Stimulated activated CD4-positive, alpha-beta T cell treated with anti-CD3 and anti-CD28 coated beads, Interleukin-4, amount 100 ng/mL, for 48 hours (primary cell): ENCODE data around the gene HOXC12.
A peak's percentile ranks its signal among the peaks of the same experiment; 100 is the strongest.

ENCODE experiments used
- DNase-seq, 2 donors: peaks; one replicate each; pipeline ENCODE4 v3.0.0-alpha.2; 2020; ENCODE audit warnings: low read depth in 2 of 2

Gene HOXC12, protein sequence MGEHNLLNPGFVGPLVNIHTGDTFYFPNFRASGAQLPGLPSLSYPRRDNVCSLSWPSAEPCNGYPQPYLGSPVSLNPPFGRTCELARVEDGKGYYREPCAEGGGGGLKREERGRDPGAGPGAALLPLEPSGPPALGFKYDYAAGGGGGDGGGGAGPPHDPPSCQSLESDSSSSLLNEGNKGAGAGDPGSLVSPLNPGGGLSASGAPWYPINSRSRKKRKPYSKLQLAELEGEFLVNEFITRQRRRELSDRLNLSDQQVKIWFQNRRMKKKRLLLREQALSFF

DNA sequence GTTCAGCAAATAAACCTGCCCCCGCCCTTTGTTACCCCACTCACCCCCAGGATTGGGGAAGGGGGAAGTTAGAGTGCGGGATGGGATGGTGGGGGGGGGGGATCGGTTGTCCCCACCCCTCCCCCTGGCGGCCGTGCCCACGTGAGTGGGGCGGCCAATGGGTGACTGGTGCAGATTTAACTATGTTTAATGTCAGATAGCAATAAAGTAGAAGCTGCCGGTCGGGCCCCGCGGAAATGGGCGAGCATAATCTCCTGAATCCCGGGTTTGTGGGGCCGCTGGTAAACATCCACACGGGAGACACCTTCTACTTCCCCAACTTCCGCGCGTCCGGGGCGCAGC lies at the start of gene HOXC12:
Gene HOXC12, plus strand, starts transcription at position 210 of the 342 bp plus-strand sequence. Its CDS starts 27 bp downstream, at position 237.
- no peak for DNase-seq

GRCh38 chr12:53907103-53907502 lies 47.6 kb upstream of the HOXC12 start:
- no peak for DNase-seq

DNA sequence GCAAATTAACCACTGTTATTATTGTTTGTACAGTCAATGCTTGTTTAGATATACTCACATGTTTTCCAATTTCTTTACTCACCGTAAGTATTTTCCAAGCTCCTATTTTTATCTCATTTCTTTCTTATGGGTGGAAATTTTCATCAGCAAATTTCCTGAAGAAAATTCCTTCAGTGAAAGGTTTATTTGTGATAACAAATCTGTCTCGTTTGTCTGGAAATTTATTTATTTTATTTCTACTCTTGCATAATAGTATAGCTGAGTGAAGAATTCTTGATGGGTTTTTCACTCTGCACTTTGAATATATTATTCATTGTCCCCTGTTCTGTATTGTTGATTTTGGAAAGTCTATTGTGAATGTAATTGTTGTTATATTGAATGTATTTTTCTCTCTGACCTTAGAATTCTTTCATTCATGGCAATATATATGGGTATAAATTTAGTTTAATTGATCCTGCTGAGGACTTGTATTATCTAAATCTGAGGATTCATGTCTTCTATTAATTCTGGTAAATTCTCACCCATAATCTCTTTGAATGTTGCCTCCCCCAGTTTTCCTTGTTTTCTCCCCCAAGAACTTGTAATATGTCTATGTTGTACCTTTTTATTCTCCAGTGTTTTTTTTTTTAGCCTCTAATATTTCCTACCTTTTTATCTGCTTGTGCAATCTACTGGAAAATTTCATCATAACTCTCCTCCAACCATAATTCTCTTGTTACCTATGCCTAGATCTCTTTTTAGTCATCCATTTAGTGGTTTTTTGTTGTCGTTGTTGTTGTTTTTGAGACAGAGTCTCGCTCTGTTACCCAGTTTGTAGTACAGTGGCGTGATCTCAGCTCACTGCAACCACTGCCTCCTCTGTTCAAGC lies 37.7 kb upstream of the HOXC12 start:
- no peak for DNase-seq

DNA sequence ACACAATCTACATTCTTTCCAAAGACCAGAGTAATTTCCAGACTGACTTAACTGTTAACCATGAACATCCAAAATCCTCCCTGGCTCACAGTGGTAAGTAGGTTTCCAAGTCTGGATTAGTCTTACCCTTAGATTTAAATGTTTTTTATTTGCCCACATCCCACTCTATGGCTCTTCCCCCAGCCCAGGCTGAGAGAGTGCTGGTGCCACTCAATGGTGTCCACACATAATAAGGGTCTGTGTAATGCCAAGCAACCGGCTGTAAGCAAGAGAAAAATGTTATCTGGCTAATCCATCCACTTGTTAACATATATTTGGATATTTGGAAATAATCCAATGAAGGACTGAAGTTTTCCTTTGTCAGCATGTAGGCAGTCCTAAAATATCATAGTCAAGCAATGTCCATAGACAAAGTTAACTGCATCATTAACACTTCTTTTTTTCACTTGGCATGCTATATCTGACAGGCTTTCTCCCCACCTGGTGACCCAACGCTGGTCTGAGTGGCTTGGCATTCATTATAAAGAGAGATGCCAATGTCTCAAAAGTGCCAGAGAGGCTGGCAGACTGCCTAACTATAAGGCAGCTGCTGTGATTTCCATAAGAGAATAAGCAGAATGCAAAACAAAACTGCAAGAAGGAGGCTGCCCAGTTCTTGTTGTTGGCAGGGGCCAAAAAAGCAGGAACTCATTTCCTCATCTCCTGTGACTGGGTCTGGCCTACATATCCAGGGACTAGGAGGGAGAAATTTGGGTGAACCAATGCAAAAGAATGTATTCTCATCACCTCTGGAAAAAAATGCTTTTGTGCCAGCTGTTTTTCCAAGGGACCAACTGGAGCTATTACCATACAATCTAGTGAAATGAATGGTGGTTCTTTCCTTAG lies 29.9 kb upstream of the HOXC12 start:
- DNase-seq: no peak

GRCh38 chr12:53927220-53928029 lies 27.3 kb upstream of the HOXC12 start:
- no peak for DNase-seq

GRCh38 chr12:53928054-53928835 lies 26.5 kb upstream of the HOXC12 start:
- DNase-seq: no peak

DNA sequence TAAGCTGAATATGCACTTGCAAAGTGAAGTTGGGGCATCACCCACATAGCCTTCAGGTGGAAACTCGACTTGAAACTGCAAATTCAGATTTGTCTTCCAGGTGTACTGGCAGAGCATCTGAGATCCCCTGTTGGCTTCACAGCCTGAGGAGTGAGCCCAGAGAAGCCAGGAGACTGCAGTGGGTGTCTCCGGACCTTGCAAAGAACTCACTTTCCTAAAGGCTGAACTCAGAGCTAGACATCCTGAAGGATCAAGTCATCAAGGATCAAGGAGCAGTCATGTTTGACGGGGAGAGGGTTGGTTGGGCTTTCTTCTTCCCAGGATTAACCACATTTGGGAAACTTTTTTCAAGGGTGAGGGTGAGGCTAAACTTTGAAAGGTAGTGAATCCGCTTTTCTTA lies 25.2 kb upstream of the HOXC12 start:
- DNase-seq: no peak

DNA sequence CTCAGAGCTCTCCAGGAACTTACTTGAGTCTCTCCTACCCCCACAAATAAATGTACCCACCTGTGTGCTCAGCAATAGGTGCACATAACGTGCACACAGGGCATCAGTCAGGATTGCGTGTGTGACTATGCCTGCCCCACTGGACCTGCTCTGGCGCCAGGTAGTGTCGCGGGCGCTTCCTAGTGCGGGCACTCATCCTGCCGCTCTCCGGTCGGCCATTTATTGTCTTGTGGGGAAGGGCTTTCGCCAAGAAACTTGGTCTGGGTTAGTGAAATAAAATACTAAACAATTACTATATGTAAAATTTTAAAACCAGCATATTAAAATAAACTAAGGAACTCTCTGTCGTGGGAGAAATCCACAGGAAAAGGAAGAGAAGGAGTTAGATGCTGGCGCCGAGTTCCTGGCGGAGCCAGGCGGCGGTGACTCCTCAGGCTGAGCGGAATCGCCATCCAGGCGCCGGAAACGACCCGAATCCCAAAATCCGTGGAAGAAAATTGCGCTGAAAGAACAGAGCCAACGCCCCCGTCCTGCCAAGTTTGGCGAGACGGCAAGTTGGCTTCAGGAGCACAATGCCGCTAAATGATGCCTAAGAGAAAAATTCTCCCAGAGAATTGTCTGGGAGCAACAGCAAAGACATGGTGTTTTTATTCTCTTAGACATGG lies 24.0 kb upstream of the HOXC12 start:
- no peak for DNase-seq

DNA sequence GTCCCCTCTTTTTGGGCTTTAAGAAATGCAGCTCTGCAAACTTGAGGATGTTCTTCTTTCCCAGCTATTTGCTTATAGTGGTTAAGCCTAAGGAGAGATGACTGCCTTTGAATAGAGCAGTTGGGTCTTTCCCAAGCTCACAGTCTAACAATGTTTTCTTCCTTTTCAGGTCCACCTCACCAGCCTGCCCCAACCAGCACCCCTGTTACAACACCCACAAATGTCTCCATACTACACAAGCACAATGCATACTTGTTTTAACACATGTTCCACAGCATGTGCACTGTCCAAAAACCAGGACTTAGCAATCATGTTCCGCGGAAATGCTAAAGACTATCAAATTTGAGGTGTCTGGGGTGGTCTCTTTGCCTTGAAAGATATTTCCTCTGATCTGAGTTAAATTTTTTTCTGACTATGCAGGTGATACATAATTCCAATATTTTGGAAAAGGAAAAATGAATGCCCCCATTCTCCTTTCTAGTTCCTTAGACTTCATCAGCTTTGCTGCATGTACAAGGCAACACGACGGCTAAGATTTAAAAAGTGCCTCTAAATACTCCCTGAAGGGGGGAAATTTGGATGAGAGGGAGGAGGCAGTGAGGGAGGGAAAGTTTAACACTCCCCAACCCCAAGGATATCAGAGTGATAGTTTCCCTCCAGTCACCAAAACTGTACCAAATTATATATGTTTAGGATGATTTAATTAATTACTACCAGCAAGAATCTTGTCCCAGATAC lies 22.7 kb upstream of the HOXC12 start:
- no peak for DNase-seq

DNA sequence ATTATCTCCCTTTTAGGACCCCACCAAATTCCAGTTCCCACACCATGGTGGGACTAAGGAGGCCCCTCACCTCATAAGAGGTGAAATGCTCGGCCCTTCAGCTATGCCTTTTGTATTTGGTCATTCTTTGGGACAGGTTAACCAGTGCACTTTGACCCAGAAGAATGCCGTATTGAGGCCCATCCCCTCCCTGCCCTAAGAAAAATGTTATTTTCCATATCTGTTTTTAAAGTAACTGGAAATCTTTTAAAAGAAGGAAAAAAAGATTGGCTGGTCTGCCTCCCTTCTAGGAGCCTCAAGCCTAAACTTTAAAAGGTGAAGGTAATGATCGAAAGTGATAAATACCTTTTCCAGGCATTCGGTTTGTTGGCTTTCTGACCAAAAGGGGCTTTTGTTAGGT lies 21.8 kb upstream of the HOXC12 start:
- DNase-seq: no peak

DNA sequence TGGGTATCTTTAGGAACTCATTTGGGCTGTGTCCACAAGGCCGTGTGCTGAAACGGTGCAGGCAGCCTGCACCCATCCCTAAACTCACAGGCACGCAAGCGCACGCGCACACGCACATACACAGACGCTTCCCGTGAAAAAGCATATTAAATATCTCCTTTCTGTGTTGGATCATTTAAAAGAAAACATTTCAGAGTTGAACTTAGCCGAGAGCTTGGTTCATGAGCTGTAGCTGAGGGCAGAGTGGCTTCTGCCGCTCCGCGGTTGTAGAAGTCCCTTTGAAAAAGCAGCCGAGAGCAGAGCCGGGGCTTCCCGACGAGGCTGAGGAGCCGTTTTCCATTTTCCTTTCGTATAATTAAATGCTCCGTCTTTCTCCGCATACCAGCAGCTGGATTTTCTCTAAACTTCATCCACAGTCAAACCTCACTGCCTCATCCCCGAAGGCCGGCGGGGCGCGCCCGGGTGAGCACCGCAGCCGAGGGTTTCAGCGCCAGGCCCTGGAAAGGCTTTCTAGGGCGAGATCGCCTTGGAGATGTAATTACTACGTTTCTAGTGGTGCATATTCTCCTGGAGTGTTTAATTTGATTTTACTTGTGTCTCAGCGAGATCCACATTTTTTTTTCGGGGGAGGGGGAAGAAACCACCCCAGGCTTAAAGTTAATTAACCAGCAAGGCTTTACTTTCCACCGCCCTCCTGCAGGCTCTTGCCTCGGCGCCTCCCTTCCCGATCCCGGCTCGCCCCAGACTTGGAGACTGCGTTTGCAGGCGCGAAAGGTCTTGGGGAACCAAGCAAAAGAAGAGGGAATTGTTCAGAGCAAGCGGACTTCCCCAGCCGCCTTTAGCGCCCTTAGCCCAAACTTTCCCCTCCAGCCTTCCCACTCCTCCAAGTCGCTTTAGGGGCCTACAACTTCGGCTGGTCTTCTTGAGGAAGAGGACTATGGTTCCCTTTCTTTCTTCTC lies 19.0 kb upstream of the HOXC12 start:
- DNase-seq: no peak

DNA sequence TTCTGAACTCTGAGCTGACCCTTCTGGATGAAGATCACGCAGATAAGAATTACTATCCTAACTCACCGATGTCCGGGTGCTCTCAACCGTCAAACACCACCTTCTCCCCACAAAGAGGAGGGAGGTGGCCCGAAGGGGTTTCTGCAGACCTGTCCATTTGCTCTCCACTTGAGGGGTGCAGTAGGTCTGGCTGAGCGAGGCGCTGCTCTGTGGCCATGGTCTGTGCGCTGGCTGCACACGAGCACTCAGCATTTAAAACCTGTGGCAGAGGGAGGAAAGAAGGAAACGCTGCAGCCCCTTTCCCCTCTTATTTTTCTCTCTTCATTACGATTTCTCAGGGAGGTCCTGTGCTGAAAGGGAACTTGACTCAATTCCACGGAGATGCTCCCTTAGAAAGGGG lies 17.6 kb upstream of the HOXC12 start:
- DNase-seq: no peak

DNA sequence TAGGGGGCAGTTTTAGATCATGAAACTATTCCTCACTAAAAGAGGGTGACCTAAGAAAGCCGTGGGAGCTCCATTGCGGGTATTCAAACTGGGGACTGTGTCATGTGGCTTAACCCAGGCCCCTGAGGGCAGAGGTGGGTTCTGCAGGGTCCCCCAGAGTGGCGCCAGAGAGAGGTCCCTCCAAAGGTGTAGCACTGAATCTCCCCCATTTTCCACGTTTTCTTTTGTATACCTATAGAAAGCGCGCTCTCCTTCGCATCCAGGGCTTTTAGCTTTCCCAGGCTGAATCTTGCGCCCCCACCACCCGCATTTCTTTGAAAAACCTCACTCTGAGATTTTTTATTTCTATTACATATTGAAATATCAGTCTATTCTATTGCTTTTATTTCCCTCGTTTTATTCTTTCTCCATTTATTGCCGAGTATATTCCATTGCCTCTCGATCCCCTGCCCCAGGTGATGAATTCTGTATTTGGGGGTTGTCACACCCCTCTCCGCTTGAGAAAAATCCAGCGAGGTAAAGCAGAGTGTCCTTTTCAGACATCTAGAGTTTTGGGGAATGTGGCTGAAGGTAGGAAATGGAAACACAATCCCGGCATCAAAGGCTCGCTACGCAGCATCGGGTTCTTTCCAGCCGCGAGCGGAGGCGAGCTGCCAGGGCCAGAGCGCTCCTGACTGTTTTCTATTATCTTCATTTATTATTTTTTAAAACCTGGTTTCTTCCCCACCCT lies 16.9 kb upstream of the HOXC12 start:
- no peak for DNase-seq

GRCh38 chr12:53938326-53939140 lies 16.2 kb upstream of the HOXC12 start, which contains the start of gene HOXC13:
Gene HOXC13, plus strand, starts transcription at chr12:53938831. Its CDS starts 76 bp downstream, at chr12:53938907.
- peak; percentile 21 to 53 for DNase-seq

DNA sequence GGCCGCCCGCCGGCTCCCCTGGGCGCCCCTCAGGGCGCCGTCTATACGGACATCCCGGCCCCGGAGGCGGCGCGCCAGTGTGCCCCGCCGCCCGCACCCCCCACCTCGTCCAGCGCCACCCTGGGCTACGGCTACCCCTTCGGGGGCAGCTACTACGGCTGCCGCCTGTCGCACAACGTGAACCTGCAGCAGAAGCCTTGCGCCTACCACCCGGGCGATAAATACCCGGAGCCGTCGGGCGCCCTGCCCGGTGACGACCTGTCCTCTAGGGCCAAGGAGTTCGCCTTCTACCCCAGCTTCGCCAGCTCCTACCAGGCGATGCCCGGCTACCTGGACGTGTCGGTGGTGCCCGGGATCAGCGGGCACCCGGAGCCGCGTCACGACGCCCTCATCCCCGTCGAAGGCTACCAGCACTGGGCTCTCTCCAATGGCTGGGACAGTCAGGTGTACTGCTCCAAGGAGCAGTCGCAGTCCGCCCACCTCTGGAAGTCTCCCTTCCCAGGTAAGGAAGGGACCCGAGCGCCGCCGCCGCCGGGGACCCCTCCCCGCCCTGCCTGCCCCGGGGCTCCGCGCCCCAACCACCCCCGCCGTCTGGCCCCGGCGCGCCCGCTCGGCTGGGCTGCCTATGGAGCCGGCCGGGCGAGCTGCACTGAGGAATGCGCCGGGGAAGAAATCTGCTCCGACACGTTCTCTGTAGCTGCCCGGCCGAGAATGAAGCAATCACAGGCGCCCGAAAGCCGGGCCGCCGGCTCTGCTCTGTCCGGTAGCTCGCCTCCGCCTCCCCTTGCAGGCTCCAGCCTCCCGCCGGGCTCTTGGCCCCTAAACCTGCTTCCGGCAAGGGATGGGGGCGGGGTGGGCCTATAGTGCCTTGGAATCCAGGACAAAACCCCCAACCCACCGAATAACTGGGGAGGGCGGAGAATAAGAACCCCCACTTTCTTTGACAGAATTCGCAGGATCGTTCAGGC lies 15.3 kb upstream of the HOXC12 start:
- no peak for DNase-seq
